HG03342 (cell line): Measurements from ENCODE around the gene PIP5K1C.

ENCODE experiments used
- ATAC-seq: cut with Tn5 transposase; IDR thresholded peaks from one replicate; pipeline ENCODE4 v1.9.1; 2021; ENCODE audit warnings: mild to moderate bottlenecking, moderate library complexity; ENCODE audit not compliant: unreplicated experiment

PIP5K1C gene

GRCh38 chr19:3721887-3722442 lies 21.7 kb upstream of the PIP5K1C start:
- no peak for ATAC-seq

GRCh38 chr19:3721131-3721886 lies 21.0 kb upstream of the PIP5K1C start:
- no peak for ATAC-seq

- no peak for ATAC-seq
Measured at GRCh38 chr19:3720349-3720917, 20.2 kb upstream of the PIP5K1C start.

GRCh38 chr19:3719868-3720267 lies 19.6 kb upstream of the PIP5K1C start:
- no peak for ATAC-seq

- no peak for ATAC-seq
Measured at GRCh38 chr19:3716147-3716668, 15.9 kb upstream of the PIP5K1C start.

GRCh38 chr19:3712663-3713611 lies 12.7 kb upstream of the PIP5K1C start:
- ATAC-seq: no peak

GRCh38 chr19:3710265-3710812 lies 10.1 kb upstream of the PIP5K1C start:
- no peak for ATAC-seq

GRCh38 chr19:3708207-3708931 lies 8.1 kb upstream of the PIP5K1C start, which contains the start of gene TJP3:
TSS of gene TJP3 (plus strand) at chr19:3708384. CDS start at chr19:3728433, 20,049 bp downstream.
- no peak for ATAC-seq

GRCh38 chr19:3707868-3708206 lies 7.6 kb upstream of the PIP5K1C start:
- no peak for ATAC-seq

- no peak for ATAC-seq
Measured at GRCh38 chr19:3701200-3701599, 932 bp upstream of the PIP5K1C start.

- ATAC-seq: peak; percentile 12
Measured at GRCh38 chr19:3699741-3700241, 477 bp downstream of the PIP5K1C start.

- ATAC-seq: no peak
Measured at GRCh38 chr19:3698974-3699740, 1.1 kb downstream of the PIP5K1C start.

GRCh38 chr19:3698386-3698950 lies 1.8 kb downstream of the PIP5K1C start:
- ATAC-seq: no peak

- no peak for ATAC-seq
Measured at GRCh38 chr19:3697671-3698385, 2.4 kb downstream of the PIP5K1C start.

GRCh38 chr19:3697094-3697493 lies 3.2 kb downstream of the PIP5K1C start:
- ATAC-seq: no peak

- ATAC-seq: no peak
Measured at GRCh38 chr19:3696660-3696995, 3.6 kb downstream of the PIP5K1C start.

- no peak for ATAC-seq
Measured at GRCh38 chr19:3695986-3696659, 4.1 kb downstream of the PIP5K1C start.
